Fibroblast of lung (primary cell): ENCODE results near the gene TNNT1. TPM values are rescaled to one million over a fixed set of nuclear protein-coding genes. Genes with fewer than 3 reads are reported as not detected.
A peak's percentile ranks its signal among the peaks of the same experiment; 100 is the strongest.

Experiments used
- DNase-seq, 2 donors: peaks; one replicate each; pipeline versions ENCODE4 v3.0.0 to v3.0.0-alpha.2; 2010; ENCODE audit warnings: low read depth in 2 of 2
- H2AFZ ChIP-seq: 2 replicates; pipeline ENCODE4 v1.5.1; 2012; ENCODE audit warnings: low read length, control low read depth, inconsistent platforms
- H3K27ac ChIP-seq: 2 replicates; pipeline ENCODE4 v1.5.1; 2011; ENCODE audit warnings: low read length, control low read depth; ENCODE audit not compliant: insufficient read depth
- H3K27me3 ChIP-seq: 2 replicates; pipeline ENCODE4 v1.5.1; 2011; ENCODE audit warnings: mild to moderate bottlenecking, low read length; ENCODE audit not compliant: control insufficient read depth, insufficient read depth
- H3K36me3 ChIP-seq: 2 replicates; pipeline ENCODE4 v1.5.1; 2011; ENCODE audit warnings: low read length; ENCODE audit not compliant: control insufficient read depth, insufficient read depth
- H3K4me1 ChIP-seq: 2 replicates; pipeline ENCODE4 v1.5.1; 2011; ENCODE audit warnings: low read length; ENCODE audit not compliant: control insufficient read depth, insufficient read depth; ENCODE audit errors: extremely low read depth
- H3K4me2 ChIP-seq: 2 replicates; pipeline ENCODE4 v1.5.1; 2011; ENCODE audit warnings: low read length, control low read depth; ENCODE audit not compliant: insufficient read depth; ENCODE audit errors: extremely low read depth
- H3K4me3 ChIP-seq, 4 experiments: fragments of 200-600 bp in 1 of 4; sonication (generic) in 1 of 4; replicated peaks in 1 of 4; 2 replicates each; pipeline ENCODE4 v1.5.1; 2011 to 2016; ENCODE audit warnings: low read length in 4 of 4, low read depth in 3 of 4, mild to moderate bottlenecking in 3 of 4, control low read depth in 2 of 4, inconsistent platforms in 1 of 4, mixed read lengths in 1 of 4; ENCODE audit not compliant: insufficient read depth in 1 of 4; ENCODE audit errors: control extremely low read depth in 1 of 4
- H3K79me2 ChIP-seq: 2 replicates; pipeline ENCODE4 v1.5.1; 2012; ENCODE audit warnings: mild to moderate bottlenecking, low read length, inconsistent platforms; ENCODE audit not compliant: control insufficient read depth, insufficient read depth
- H3K9ac ChIP-seq: 2 replicates; pipeline ENCODE4 v1.5.1; 2011; ENCODE audit warnings: mild to moderate bottlenecking, low read length, control low read depth; ENCODE audit not compliant: insufficient read depth
- H3K9me3 ChIP-seq: 2 replicates; pipeline ENCODE4 v1.5.1; 2012; ENCODE audit warnings: low read depth, low read length; ENCODE audit not compliant: control insufficient read depth, insufficient read depth
- H4K20me1 ChIP-seq: 2 replicates; pipeline ENCODE4 v1.5.1; 2011; ENCODE audit warnings: low read length; ENCODE audit not compliant: control insufficient read depth, insufficient read depth; ENCODE audit errors: extremely low read depth
- CTCF ChIP-seq, 2 donors: IDR thresholded peaks in 1 of 2; conservative IDR thresholded peaks in 1 of 2; 1 replicate in 1 of 2; 2 replicates in 1 of 2; pipeline ENCODE4 v1.5.1; 2011 to 2012; ENCODE audit warnings: low read length in 2 of 2, control low read depth in 1 of 2, inconsistent platforms in 1 of 2, low read depth in 1 of 2, mild to moderate bottlenecking in 1 of 2
- EZH2 ChIP-seq: IDR thresholded peaks from 2 replicates; pipeline ENCODE4 v1.5.1; 2012; ENCODE audit warnings: low read length, control low read depth, mild to moderate bottlenecking; ENCODE audit errors: missing control alignments
- polyA plus RNA-seq, 2 donors: library from polyadenylated mRNA; depleted of rRNA in 1 of 2; stranded (reverse) in 1 of 2; unstranded in 1 of 2; fragments of >200 nt; gene quantifications; 2 replicates each; pipeline ENCODE4 v1.2.1, GENCODE V29; 2011 to 2012; ENCODE audit warnings: missing spikeins in 1 of 2
- total RNA-seq: library from RNA; depleted of rRNA; stranded (reverse); fragments of >200 nt; gene quantifications from 2 replicates; pipeline ENCODE4 v1.2.1, GENCODE V29; 2014

Gene TNNT1
- total and polyA plus RNA-seq, 2 donors (not counting 1 experiment from before 2014, with no cell fraction given): 1.7 to 10.4 TPM

GRCh38 chr19:55112777-55113569 lies 36.0 kb downstream of the TNNT1 start:
- no peak for DNase-seq
- Histone ChIP-seq H3K4me2 (no peak overlapping the region), H3K79me2 (peaks cover 67% of the 10 kb centered on the region), H3K4me1 (peaks cover 17% of the 10 kb centered on the region), H3K36me3 (peaks cover 13% of the 10 kb centered on the region), H3K9ac (peak overlapping the region; percentile 48), H4K20me1 (no peaks in the 10 kb centered on the region), H2AFZ (no peak overlapping the region), H3K9me3 (no peaks in the 10 kb centered on the region), H3K27me3 (no peaks in the 10 kb centered on the region), H3K27ac (peak overlapping the region; percentile 85), H3K4me3 (peak overlapping the region in 1 of 4 experiments; percentile 28)
- TF ChIP-seq CTCF (conservative IDR thresholded peaks at IDR 0.05 in 1 of 2, IDR thresholded peaks at IDR 0.05 in 1 of 2; ENCODE audit: low read depth in 1 of 2, low read length in 2 of 2): no peak
- no peak for TF ChIP-seq EZH2

- H4K20me1 ChIP-seq: no peaks in the 10 kb centered on the region
Measured at GRCh38 chr19:55112246-55112776, 36.7 kb downstream of the TNNT1 start.

More at GRCh38 chr19:55112246-55112776, 36.7 kb downstream of the TNNT1 start:
- Histone ChIP-seq H3K36me3 (peaks cover 13% of the 10 kb centered on the region), H3K9me3 (no peaks in the 10 kb centered on the region), H3K4me1 (peaks cover 17% of the 10 kb centered on the region), H3K27me3 (no peaks in the 10 kb centered on the region), H3K4me2 (no peak overlapping the region), H3K27ac (peak overlapping the region; percentile 85), H2AFZ (no peak overlapping the region), H3K9ac (no peak overlapping the region), H3K4me3 (no peak overlapping the region), H3K79me2 (peaks cover 67% of the 10 kb centered on the region)
- TF ChIP-seq CTCF (conservative IDR thresholded peaks at IDR 0.05 in 1 of 2, IDR thresholded peaks at IDR 0.05 in 1 of 2; ENCODE audit: low read depth in 1 of 2, low read length in 2 of 2): no peak
- TF ChIP-seq EZH2: no peak
- DNase-seq: no peak
